GM21717 (cell line): Measurements from ENCODE around the gene C16orf92.

Source experiments
- ATAC-seq: cut with Tn5 transposase; IDR thresholded peaks from one replicate; pipeline ENCODE4 v1.9.1; 2021; ENCODE audit warnings: mild to moderate bottlenecking, moderate library complexity; ENCODE audit not compliant: unreplicated experiment

The C16orf92 gene

GRCh38 chr16:30022887-30023286 lies at the start of gene C16orf92:
Gene C16orf92, plus strand, starts transcription at chr16:30023198. Its CDS starts 143 bp downstream, at chr16:30023341.
- ATAC-seq, result no peak

GRCh38 chr16:29973384-29974246 lies 49.4 kb upstream of the C16orf92 start, which contains the start of gene TAOK2:
Gene TAOK2, plus strand, starts transcription at chr16:29973868. Its CDS starts 3,905 bp downstream, at chr16:29977773.
- ATAC-seq, result peak; percentile 84

GRCh38 chr16:29974291-29975133 lies 48.5 kb upstream of the C16orf92 start:
- ATAC-seq, result no peak

GRCh38 chr16:29975134-29975538 lies 47.9 kb upstream of the C16orf92 start:
- no peak for ATAC-seq

- no peak for ATAC-seq
Measured at GRCh38 chr16:29975811-29976511, 47.0 kb upstream of the C16orf92 start.

GRCh38 chr16:29977063-29977825 lies 45.8 kb upstream of the C16orf92 start:
- no peak for ATAC-seq

GRCh38 chr16:29978081-29978480 lies 44.9 kb upstream of the C16orf92 start:
- no peak for ATAC-seq

GRCh38 chr16:29978564-29979270 lies 44.3 kb upstream of the C16orf92 start:
- no peak for ATAC-seq

- ATAC-seq, result no peak
Measured at GRCh38 chr16:29982560-29983419, 40.2 kb upstream of the C16orf92 start.

GRCh38 chr16:29983420-29984136 lies 39.4 kb upstream of the C16orf92 start:
- no peak for ATAC-seq

- no peak for ATAC-seq
Measured at GRCh38 chr16:29984137-29984763, 38.7 kb upstream of the C16orf92 start.

GRCh38 chr16:29984764-29985147 lies 38.2 kb upstream of the C16orf92 start:
- ATAC-seq, result no peak

GRCh38 chr16:29985271-29985811 lies 37.7 kb upstream of the C16orf92 start:
- ATAC-seq, result no peak

GRCh38 chr16:29986231-29986630 lies 36.8 kb upstream of the C16orf92 start:
- no peak for ATAC-seq

GRCh38 chr16:29986931-29987330 lies 36.1 kb upstream of the C16orf92 start:
- no peak for ATAC-seq

- ATAC-seq, result no peak
Measured at GRCh38 chr16:29987371-29988085, 35.5 kb upstream of the C16orf92 start.
